H1 (cell line): Measurements from ENCODE around the gene PRKN. TPM values are rescaled to one million over a fixed set of nuclear protein-coding genes. Genes with fewer than 3 reads are reported as not detected.

Source experiments
- CHD1 ChIP-seq: IDR thresholded peaks from 2 replicates; pipeline ENCODE4 v1.6.1; 2012; ENCODE audit warnings: low read depth, low read length, improper control_type of control experiment
- CHD7 ChIP-seq: fragments of 300-600 bp; sonication (generic); IDR thresholded peaks from 2 replicates; pipeline ENCODE4 v1.7.1; 2012; ENCODE audit warnings: low read length, moderate library complexity, mild to moderate bottlenecking, inconsistent platforms; ENCODE audit not compliant: insufficient replicate concordance
- GABPA ChIP-seq: IDR thresholded peaks from 2 replicates; pipeline ENCODE4 v1.6.1; 2011; ENCODE audit warnings: mild to moderate bottlenecking, low read length, moderate library complexity, borderline replicate concordance; ENCODE audit not compliant: insufficient read depth
- KDM5A ChIP-seq: fragments of 200-600 bp; IDR thresholded peaks from 2 replicates; pipeline ENCODE4 v1.7.1; 2012; ENCODE audit warnings: mild to moderate bottlenecking, low read length, inconsistent platforms, mixed read lengths
- MAX ChIP-seq: IDR thresholded peaks from 2 replicates; pipeline ENCODE4 v1.6.1; 2012; ENCODE audit warnings: inconsistent platforms
- TAF1 ChIP-seq: IDR thresholded peaks from 2 replicates; pipeline ENCODE4 v1.6.1; 2011; ENCODE audit warnings: mild to moderate bottlenecking, low read depth, low read length
- polyA plus RNA-seq, 7 experiments: library from polyadenylated mRNA; depleted of rRNA in 3 of 7; stranded (reverse) in 5 of 7; unstranded in 2 of 7; fragments of >200 nt in 5 of 7; fragments of 200-250 nt in 2 of 7; gene quantifications; 1 replicate in 5 of 7; 2 replicates in 1 of 7; 4 replicates in 1 of 7; pipeline versions ENCODE4 v1.2.1 to v1.2.3, GENCODE V29; 2011 to 2013; ENCODE audit warnings: missing spikeins in 2 of 7, mixed read lengths in 2 of 7
- total RNA-seq: library from RNA; stranded (reverse); fragmentation: NEBNext Ultra II Directional; extraction: Animal tissue kit (Norgen Biotek cat#: 25700); gene quantifications from 2 replicates; pipeline ENCODE4 v1.2.1, GENCODE V29; 2021

The PRKN gene
- total and polyA plus RNA-seq, 2 of the 8 experiments (the other 6 are each of a cell fraction or from before 2014, with no cell fraction given), result 0.13 to 0.29 TPM

- no peak for TF ChIP-seq CHD7
- TF ChIP-seq TAF1, result no peak
- no peak for TF ChIP-seq CHD1
- TF ChIP-seq MAX, result no peak
- TF ChIP-seq GABPA, result no peak
- no peak for TF ChIP-seq KDM5A
Measured at GRCh38 chr6:162014069-162014811, 713.3 kb downstream of the PRKN start (continued).
